ENCODE data around the gene ROBO1. TPM values are rescaled to one million over a fixed set of nuclear protein-coding genes. Genes with fewer than 3 reads are reported as not detected.
"Not testable (repeated sequence)": the region's sequence is repeated elsewhere in the genome, so short reads cannot be mapped to it uniquely, and the experiment has no call there.

The ROBO1 gene
- total RNA-seq, 1 experiment from 2014 or later = 3.2 TPM

DNA sequence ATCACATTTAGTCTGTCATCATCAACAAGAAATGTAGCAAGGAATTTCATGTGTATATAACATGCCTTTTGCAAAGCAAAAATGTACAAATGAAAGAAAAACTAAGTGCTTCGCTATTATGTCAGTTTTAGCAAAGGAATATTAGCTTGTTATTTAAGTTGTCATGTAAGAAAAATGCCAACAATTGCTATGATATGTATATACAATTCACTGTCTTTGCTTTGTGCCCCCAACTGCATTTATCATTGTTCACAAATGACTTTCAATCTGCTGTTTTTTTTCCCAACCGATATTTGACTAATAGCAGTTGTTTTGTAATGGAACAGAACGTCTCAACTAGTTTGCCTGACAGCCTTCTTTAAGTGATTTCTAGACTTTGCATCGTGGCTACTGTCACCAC, 207.1 kb downstream of the ROBO1 start:
- no peak for DNase-seq (ENCODE audit: extremely low read depth, low read depth)

DNA sequence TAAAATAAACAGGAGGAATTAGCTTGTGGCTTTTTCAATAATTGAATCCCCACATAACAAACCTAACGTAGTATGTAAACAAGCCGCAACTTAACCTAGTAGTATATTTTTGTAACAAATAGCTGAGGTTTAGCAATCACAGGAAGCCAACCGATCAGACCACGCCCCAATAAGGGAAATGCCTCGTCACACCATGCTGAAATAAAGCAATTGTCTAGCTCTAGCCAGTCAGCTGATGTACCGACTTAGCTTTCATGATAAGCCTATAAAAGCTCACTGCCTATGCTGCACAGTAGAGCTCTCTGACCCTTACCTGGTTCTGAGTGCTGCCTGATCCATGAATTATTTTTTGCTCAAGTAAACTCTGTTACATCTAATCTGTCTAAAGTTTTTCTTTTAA, 208.9 kb downstream of the ROBO1 start:
- peak; percentile 2 for DNase-seq (ENCODE audit: extremely low read depth, low read depth)

DNA sequence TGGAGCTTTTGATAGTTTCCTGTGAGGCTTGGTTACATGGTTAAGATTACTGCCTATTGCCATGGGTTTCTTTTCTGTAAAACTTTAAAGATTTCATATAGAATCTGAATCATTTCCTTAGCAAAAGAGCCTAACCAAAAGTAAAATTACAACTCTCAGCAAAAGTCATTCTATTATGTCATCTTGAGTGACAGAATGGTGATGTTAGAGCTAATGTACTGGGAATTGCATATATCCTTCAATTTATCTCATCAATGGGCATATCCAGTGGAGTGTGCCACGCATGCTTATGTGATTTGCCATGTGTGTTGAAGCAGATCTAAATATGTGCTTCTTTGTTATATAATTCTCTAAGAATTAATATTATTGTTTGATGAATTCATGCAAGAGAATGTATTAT, 212.1 kb downstream of the ROBO1 start:
- DNase-seq (ENCODE audit: extremely low read depth, low read depth) = no peak

DNA sequence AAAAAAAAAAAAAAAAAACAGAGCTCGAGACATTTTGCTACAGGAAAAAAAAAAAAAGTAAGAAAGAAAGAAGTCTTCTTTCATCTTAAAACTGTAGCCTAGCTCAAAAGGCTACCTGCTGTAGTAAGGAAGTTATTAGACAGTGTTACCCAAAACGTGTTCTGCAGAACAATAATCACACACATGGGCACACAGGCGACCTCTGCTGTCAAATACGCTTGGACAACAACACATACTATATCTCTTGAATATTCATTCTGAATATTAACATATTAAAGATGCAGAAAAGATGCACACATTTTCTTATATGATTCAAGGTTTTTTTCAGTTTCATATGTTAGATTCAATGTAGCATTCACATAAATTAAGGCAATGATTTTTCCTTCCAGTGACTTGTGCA, 215.8 kb downstream of the ROBO1 start:
- no peak for DNase-seq (ENCODE audit: extremely low read depth, low read depth)

DNA sequence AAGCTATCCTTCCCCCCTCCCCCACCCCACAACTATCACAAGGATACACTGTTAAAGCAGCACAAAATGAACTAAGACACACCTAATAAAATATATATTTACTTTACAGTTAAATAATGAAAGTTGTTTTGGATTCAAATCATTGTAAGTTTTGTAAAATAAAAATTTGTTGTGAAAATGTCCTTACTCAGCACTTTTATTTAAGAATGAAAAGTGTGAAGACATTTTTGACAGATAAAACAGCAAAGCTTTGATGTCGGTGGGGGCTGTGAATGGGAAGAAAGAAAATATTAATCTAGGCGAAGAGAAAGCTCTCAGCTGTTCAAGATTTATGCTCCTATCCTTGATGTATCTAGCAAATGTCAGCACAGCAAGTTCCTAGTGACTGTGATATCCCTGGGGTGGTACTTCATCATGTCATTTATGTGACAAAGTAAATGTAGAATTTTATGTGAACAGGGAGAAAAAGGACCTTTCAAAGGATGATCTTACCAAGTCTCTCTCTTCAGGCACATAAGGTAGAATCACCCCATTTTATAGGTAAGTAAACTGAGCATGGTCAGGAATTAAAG, 216.4 kb downstream of the ROBO1 start:
- no peak for DNase-seq (ENCODE audit: extremely low read depth, low read depth)

DNA sequence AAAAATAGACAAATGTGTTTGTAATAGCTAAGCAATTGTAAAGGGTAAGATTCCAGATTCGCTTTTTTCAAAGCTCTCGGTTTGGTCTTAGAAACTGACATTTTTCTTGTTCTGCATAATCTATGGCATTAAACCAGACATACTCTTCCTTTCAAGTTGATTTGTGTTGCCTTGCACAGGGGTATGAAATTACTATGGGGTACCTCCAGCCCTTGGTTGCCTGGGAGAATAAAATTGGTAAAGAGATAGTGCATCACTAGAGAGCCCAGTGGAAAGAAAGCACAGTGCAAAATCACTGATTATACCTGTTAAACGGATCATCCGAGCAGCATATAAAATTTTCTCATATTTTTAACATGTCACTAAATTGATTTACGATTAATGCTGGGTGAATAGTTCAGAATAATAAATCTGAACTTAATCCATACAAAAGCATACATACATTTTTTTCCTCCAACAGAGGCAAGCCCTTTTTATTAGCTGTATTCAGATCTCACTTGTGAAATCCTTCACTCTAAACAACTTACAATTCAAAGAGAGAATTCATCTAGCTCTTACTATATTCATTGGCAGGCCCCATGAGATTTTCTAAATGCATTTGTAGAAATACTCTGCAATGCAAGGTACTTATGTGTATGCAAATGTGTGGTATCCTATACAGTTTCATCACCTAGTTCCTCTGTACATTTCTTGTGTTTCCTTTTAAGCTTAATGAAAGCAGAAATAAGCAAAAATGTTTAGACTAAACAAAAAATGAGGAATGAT, 224.4 kb downstream of the ROBO1 start:
- DNase-seq (ENCODE audit: extremely low read depth, low read depth) = no peak

DNA sequence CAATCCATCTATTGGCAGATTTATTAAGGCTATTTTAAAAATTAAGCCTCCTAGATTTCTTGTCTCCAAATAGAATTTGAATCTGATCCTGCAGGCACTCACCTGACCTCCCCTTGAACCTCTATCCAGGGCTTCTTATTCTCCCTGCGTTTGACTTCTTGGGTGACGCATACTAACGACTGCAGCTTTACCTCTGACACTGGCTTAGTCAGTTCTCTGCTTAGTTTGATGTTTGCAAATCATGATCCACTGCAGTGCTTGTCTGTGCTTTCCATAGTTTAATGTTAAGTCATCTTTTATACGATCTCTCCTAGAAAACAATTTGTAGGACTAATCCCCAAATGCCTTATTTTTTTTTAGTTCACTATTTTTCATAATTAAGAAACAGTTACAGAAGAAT, 233.1 kb downstream of the ROBO1 start:
- no peak for DNase-seq (ENCODE audit: extremely low read depth, low read depth)

DNA sequence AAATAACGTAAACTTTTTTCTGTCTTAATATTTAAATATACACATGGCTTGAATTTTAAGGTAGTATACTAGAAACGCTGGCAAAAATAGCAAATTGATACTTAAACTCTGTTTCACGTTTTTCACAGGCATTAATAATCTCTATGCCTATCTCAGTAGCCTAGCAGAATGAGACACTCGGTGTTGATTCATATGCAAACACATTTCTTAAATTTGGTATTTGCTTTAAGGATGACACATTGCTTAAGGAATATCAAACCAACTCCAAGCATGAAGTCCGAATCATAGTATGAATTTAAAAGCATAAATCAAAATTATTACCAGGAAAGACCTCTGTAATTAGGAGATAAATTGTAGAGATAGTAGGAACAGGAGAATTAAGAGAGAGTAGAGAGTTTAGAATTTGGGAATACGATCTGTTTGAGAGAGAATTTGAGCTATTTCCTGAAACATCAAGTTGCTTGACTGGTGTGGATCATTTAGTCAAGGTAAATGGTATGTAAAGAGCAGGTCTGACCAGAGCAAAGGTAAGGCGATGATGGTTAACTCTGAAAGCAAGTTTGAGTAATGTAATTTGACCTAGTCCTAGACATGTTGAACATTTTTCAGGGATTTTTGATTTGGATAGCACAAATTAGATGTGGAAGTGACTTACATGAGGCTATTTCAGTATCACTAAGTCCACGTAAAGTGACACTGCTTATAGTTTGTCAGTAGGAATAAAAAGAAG, 236.1 kb downstream of the ROBO1 start:
- DNase-seq (ENCODE audit: extremely low read depth, low read depth) = no peak

DNA sequence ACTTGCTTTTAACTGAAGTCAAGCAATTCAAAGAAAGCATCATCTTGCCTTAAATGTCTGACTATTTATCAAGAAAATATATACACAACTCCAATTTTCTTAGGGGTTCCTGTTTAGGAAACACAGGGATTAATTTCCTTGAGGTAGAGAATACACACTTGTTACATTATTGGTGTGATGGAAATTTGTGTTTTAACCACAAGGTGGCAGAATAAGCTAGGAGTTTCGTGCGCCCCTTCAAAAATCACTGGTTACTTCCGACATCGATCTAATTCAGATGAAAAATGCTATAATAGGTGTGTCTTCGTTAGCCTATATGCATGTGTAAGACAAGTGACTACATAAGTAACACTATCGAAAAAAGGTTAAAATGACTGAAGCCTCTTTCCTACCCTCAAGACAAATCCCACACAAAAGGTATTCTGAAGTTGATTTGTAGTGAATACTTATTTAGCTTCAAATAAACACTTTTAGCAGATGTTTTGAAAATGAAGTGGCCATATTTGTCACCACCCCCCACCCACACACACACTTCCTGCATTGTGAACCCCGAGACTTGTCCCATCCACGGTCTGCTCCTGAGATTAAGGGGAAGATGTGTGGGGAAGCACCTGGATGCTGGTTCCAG, 246.5 kb downstream of the ROBO1 start:
- peak; percentile 37 for DNase-seq (ENCODE audit: extremely low read depth, low read depth)

DNA sequence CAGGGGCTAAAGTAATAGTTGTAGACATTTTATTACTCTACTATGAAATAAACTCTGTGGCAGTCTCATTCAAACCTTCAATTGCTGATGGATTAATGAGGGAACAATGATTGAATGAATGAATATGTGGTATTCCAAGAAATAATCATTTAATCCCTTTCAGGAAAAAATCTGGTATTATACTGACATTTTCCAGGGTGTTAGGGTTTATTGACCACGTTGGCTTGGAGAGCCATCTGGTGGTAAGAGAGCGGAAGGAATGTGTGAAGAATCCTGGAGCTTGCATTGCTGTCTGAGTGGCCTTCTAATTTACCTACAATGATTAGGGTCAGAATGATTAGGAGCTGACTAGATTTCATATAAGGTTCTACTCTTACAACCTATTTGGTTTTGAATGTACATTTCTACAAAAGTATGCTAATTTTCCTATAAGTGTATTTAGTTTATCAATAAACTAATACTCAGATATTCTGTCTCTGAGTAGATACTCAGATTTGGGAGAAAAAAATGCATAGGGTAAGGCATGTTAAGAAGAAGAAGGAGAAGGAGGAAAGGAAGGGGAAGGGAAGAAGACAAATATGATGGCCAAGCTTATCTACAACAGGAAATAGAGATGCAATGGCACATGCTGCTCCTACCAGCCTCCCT, 249.9 kb downstream of the ROBO1 start:
- DNase-seq (ENCODE audit: extremely low read depth, low read depth) = peak; percentile 19

DNA sequence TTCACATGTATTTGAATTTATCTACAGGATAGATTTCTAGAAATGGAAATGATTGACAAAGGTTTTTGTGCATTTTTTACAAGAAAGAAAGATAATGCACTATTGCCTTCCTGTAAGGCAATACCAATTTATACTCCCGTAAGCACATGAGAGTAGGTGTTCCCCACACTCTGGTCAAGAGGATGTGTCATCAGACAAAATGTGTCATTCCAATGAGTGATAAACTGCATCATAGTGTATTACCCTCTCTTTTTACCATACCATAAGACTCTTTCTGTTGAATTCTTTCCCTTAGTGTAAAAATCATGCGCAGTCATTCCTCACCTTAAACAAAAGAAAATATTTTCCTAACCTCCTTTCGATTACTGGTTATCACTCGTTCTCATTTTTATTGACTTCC, 251.0 kb downstream of the ROBO1 start:
- DNase-seq (ENCODE audit: extremely low read depth, low read depth) = no peak

DNA sequence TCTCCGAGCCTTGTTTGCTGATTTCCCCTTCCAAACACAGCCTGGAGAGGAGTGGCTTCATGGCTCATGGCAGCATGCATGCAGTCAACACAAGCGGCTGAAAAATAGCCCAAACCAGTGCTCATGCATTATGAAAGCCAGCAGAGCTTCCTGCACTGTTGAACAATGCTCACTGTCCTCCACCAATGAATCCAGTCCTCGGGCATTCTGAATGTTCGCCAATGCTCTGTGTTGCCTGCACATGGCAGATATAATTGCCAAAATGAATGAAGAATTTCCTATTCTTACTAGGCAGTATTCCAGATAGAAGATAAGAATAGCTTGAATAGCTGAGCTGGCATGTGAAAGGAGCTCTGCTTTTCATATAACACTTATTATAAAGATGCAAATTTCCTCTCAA, 252.7 kb downstream of the ROBO1 start:
- DNase-seq (ENCODE audit: extremely low read depth, low read depth) = no peak

DNA sequence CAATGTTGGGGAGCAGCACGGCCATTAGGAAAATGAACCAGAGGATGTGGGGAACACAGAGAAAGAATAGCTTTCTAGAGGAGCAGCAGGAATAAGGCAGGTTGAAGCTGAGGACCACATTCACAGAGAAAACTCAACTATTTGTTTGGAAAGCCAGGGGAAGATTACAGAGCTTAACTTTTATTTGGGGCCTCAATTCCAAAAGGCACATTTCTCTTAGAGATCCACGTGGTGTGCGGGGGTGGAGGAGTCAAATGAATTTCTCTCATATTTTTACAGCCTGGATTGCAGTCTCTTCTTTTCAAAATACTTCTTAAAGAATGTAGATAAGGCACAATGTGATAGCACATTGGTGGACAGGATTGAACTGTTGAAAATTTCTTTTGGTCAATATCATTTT, 253.7 kb downstream of the ROBO1 start:
- DNase-seq (ENCODE audit: extremely low read depth, low read depth) = no peak

DNA sequence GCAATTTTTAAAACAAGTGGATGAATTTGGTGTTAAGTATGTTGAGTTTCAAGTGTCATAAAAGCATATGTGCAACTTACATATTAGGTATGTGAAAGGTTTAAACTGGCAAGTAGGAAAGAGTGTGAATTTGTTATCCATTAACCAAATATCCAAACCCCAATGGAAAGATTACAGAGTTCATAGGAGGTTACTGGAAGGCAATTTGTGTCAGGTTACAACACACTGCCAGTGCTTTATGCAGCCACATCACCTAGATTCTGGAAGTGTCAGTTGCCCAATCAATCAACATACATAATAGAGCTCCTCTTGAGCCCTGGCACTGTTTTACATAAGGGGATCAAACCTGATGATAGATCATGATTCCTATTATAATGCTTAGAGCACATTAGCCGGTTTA, 261.0 kb downstream of the ROBO1 start:
- no peak for DNase-seq (ENCODE audit: extremely low read depth, low read depth)

DNA sequence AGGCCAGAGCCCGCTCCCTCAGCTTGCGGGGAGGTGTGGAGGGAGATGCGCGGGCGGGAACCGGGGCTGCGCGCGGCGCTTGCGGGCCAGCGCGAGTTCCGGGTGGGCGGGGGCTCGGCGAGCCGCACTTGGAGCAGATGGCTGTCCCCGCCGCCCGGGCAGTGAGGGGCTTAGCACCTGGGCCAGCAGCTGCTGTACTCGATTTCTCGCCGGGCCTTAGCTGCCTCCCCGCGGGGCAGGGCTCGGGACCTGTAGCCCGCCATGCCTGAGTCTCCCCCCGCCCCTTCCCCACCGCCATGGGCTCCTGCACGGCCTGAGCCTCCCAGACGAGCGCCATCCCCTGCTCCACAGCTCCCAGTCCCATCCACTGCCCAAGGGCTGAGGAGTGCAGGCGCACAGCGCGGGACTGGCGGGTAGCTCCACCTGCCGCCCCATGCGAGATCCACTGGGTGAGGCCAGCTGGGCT, 265.5 kb downstream of the ROBO1 start:
- not testable (repeated sequence) for DNase-seq (ENCODE audit: extremely low read depth, low read depth)

DNA sequence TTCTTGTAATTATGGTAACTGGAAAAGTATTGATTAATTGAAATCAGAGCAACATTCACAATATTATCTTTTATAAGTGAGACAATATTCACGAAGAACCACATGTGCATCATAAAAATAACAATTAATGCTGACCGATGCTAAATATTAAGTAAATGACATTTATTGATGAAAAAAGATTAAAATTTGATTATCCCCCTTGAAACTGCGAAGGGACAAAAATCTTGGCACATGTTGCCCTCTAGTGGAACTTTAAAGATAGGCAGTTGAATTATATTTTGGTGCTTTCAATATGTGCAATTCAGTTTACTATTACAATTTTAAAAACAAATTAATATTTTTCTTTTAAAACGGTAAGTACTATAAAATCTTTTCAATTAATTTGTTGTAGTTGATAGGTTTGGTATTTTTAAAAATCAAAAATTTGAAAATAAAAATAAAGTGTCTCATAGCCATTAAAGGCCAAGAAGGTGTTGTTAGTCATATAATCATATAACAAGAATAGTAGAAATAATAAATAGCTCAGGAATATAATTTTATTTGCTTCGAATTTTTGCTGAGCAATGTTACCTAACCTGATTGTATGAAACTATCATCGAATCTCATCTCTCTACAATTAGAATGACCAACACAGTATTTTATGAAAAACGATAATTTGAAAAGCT, 270.2 kb downstream of the ROBO1 start:
- no peak for DNase-seq (ENCODE audit: extremely low read depth, low read depth)

DNA sequence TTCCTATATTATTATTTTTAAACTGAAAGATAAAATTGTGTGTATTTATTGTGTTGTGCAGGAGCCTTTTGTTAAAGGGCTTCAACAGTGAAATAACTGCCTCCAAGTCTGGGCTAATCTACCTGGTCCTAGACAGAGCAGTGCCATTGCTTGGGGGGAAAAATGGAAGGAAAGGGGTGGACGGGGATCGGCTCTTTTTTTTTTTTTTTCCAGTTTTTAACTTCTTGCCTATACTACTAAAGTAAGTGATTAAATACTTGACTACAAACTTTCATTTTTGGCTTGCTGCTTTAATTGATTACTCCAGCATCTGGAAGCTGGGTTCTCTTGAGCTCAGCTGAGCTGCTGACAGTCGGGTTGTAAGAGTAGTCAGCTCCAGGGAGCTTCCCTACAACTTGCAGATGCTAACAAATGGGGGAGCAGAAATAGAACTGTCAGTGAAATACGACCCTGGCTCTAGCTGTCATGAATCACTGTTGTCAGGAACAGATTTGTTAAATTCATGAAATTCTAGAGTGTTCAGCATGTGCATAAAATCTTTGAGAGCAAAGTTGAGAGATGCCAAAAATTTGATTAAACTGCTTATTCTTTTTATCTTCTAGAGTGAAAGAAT, 276.7 kb downstream of the ROBO1 start:
- no peak for DNase-seq (ENCODE audit: extremely low read depth, low read depth)

DNA sequence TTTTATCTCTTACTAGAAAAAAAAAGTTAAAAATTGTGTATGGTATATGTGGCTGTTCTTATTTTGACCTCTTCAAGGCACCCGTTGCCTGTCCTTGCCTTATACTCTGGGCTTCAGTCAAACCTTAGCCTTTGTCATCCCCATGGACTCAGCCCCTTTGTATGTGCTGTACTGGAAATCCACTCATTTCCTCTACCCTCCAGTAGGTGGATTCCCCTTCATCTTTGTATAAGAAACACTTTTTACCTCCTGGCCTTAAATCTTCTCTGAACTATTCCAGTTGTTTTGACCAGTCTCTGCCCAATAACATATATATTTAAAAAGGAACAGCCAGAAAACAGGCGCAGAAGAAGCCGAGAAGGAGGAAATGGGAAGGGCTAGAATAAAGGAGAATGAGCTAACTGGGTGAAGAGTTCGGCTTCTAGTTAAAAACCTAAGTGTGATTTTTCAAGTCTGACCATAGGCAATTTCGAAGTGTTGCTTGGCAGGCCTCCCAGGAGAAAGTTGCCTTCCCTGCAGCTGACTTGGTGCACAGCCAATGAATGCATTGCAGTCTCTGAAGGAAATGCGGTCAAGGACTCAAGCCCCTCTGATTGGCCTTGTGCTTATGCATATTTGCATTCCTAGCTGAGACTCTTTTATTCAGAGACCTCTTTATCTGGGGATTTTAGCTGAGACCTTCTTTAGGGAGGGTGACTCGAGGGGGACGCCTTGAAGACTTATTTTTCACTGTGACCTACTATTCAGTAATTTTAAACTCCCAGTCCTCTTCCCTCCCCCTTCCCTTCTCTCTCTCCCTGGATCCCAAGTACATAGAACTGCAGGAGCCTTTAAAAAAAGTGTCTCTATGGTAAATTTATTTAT, 277.4 kb downstream of the ROBO1 start:
- DNase-seq (ENCODE audit: extremely low read depth, low read depth) = no peak

DNA sequence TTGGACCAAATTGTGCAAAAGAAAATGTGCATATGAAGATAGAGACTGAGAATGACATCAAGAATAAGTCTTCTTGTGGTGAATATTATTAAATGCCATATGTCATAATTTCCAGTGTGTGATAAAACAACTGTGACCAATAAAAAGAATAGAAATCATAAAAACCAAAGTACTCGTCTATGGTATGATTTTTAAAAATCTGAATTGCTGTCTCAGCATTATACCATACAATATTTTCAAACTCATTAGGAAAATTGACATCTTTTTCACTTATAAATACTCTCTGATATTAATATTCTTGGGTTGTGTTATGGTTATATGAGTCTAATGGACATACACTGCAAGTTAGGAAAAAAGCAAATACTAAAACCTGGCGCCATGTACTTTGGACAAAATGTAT, 279.4 kb downstream of the ROBO1 start:
- DNase-seq (ENCODE audit: extremely low read depth, low read depth) = no peak

All from NCI-H460 (cell line).